ENCODE results near the gene MPST.

The MPST gene

GRCh38 chr22:37008365-37008764, 11.2 kb upstream of the MPST start:
- DNase-seq (ENCODE audit: extremely low read depth, insufficient read length) = no peak
- Histone ChIP-seq H3K4me3 (replicated peaks; ENCODE audit: low read depth, low read length) (no peak overlapping the region), H3K36me3 (ENCODE audit: control insufficient read depth, insufficient read depth, low read length) (no peaks in the 10 kb centered on the region), H3K27me3 (replicated peaks; ENCODE audit: control insufficient read depth, insufficient read depth, low read length) (no peaks in the 10 kb centered on the region; the same call in none of the 2 replicates)
- no peak for TF ChIP-seq CTCF (IDR thresholded peaks at IDR 0.05; ENCODE audit: insufficient read depth, low read length, poor library complexity, severe bottlenecking)

DNA sequence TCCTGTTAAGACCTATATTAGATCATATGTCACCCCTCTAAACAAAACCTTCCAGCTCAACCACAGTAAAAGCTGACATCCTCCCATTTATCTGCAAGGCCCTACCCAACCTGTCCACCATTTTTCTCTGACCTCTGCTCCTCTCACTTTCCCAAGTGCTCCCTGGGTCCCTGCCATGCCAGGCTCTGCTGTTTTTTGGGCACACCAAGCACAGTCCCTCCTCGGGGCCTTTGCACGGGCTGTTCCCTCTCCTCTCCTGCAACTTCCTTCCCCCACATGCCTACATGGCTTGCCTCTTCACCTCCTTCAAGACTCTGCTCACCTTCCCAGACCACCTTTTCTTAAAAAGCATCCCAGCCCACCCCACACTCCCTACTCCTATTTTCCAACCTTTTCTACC, 10.1 kb upstream of the MPST start:
- no peak for DNase-seq (ENCODE audit: extremely low read depth, insufficient read length)
- TF ChIP-seq CTCF (IDR thresholded peaks at IDR 0.05; ENCODE audit: insufficient read depth, low read length, poor library complexity, severe bottlenecking) = no peak
- Histone ChIP-seq H3K36me3 (ENCODE audit: control insufficient read depth, insufficient read depth, low read length) (no peaks in the 10 kb centered on the region), H3K4me3 (replicated peaks; ENCODE audit: low read depth, low read length) (no peak overlapping the region), H3K27me3 (replicated peaks; ENCODE audit: control insufficient read depth, insufficient read depth, low read length) (no peaks in the 10 kb centered on the region; the same call in none of the 2 replicates)

DNA sequence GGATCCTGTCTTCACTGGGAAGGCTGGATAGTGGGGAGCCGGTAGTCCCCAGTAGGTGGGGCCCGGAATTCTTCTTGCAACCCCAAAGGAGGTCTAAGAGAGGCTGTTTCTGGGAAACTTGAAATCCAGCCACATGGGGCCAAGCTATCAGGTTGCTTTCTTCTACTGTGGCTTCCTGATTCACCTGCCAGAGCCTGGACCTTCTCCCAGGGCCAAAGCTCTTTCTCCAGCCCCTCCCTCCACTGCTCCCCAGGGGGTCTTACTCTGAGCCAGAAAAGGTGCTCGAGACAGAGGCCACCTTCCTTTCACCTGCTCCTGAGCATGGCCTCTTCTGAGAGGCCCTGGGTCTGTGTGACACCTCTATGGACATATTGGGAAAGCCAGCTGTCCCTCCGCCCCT, 9.4 kb upstream of the MPST start:
- Histone ChIP-seq H3K4me3 (replicated peaks; ENCODE audit: low read depth, low read length) (no peak overlapping the region), H3K27me3 (replicated peaks; ENCODE audit: control insufficient read depth, insufficient read depth, low read length) (no peaks in the 10 kb centered on the region; the same call in none of the 2 replicates), H3K36me3 (ENCODE audit: control insufficient read depth, insufficient read depth, low read length) (no peaks in the 10 kb centered on the region)
- TF ChIP-seq CTCF (IDR thresholded peaks at IDR 0.05; ENCODE audit: insufficient read depth, low read length, poor library complexity, severe bottlenecking) = no peak
- DNase-seq (ENCODE audit: extremely low read depth, insufficient read length) = no peak

DNA sequence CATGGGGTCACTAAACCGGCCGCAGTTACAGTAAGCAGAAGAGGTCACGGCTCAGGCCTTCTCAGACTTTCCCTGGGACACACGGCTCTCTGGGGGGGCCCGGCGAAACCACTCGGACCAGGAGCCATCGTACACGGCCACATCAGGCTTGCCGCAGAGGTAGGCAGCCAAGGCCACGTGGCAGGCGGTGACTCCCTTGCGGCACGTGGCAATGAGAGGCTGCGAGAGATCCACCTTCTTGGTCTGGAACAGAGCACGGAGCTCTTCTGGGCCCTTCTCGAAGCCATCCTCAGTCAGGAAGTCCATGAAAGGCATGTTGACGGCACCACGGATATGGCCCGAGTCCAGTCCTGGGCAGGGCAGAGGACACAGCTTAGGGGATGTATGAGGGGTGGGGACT, 8.6 kb upstream of the MPST start:
- TF ChIP-seq CTCF (IDR thresholded peaks at IDR 0.05; ENCODE audit: insufficient read depth, low read length, poor library complexity, severe bottlenecking) = no peak

DNA sequence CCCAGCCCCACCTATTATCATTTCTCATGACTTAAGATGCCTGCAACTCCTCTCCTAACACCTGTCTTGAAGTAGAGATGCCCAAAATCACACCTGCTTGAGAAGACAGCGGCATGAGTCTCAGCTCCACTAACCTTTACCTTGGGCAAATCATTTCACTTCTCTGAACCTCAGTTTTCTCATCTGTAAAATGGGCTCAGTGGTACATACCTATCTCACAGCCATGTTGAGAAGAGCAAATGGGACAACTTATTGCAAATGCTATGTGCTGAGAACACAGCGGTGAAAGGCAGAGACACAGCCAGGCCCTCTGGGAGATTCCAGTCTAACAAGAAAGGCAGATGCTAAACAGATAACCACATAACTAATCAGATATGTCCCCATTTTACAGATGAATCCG, 8.1 kb upstream of the MPST start:
- Histone ChIP-seq H3K4me3 (replicated peaks; ENCODE audit: low read depth, low read length) (no peak overlapping the region), H3K27me3 (replicated peaks; ENCODE audit: control insufficient read depth, insufficient read depth, low read length) (no peaks in the 10 kb centered on the region; the same call in none of the 2 replicates), H3K36me3 (ENCODE audit: control insufficient read depth, insufficient read depth, low read length) (no peaks in the 10 kb centered on the region; the same call in 1 of the 2 replicates)
- TF ChIP-seq CTCF (IDR thresholded peaks at IDR 0.05; ENCODE audit: insufficient read depth, low read length, poor library complexity, severe bottlenecking) = no peak
- no peak for DNase-seq (ENCODE audit: extremely low read depth, insufficient read length)

More for the DNA sequence above, 8.6 kb upstream of the MPST start:
- no peak for DNase-seq (ENCODE audit: extremely low read depth, insufficient read length)
- Histone ChIP-seq H3K36me3 (ENCODE audit: control insufficient read depth, insufficient read depth, low read length) (no peaks in the 10 kb centered on the region), H3K27me3 (replicated peaks; ENCODE audit: control insufficient read depth, insufficient read depth, low read length) (no peaks in the 10 kb centered on the region; the same call in none of the 2 replicates), H3K4me3 (replicated peaks; ENCODE audit: low read depth, low read length) (no peak overlapping the region)

All from GM06990 (cell line).